Measurements from ENCODE around the gene PLVAP.
A peak's percentile ranks its signal among the peaks of the same experiment; 100 is the strongest.

PLVAP gene

DNA sequence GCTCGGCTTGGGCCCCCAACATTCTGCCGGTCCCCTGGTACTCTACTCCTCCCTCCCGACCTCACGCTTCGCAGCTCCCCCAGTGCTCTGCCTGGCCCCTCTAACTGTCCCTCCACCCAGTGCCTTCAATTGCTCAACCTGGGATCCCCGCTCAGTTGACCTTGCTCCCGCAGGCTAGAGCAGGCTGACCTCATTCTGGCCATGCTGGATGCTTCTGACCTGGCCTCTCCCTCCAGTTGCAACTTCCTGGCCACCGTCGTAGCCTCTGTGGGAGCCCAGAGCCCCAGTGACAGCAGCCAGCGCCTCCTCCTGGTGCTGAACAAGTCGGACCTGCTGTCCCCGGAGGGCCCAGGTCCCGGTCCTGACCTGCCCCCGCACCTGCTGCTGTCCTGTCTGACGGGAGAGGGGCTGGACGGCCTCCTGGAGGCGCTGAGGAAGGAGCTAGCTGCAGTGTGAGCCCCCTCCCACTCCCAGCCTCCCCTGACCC is 36.2 kb downstream of the PLVAP start:
- POLR2A ChIA-PET, result interaction anchor here (1.1 kb wide), 1 partner anchor 8 kb away, joined by 5 read pairs; no protein-coding TSS in a partner anchor
- DNase-seq (ENCODE audit: extremely low spot score), result no peak
- TF ChIP-seq TARDBP (IDR thresholded peaks at IDR 0.05), result no peak
- CTCF ChIA-PET, result no interaction called here

GRCh38 chr19:17340302-17340870 is 36.8 kb downstream of the PLVAP start:
- TF ChIP-seq PKNOX1 (IDR thresholded peaks at IDR 0.05), result no peak
- TF ChIP-seq FOXM1 (IDR thresholded peaks at IDR 0.05; ENCODE audit: borderline replicate concordance), result no peak
- TF ChIP-seq FOXA1 (IDR thresholded peaks at IDR 0.05), result no peak
- no peak for TF ChIP-seq TARDBP (IDR thresholded peaks at IDR 0.05)
- TF ChIP-seq ZNF384 (IDR thresholded peaks at IDR 0.05), result no peak
- TF ChIP-seq HDGF (IDR thresholded peaks at IDR 0.05; ENCODE audit: borderline replicate concordance), result no peak
- CTCF ChIA-PET, result no interaction called here
- DNase-seq (ENCODE audit: extremely low spot score), result no peak
- POLR2A ChIA-PET, result no interaction called here

DNA sequence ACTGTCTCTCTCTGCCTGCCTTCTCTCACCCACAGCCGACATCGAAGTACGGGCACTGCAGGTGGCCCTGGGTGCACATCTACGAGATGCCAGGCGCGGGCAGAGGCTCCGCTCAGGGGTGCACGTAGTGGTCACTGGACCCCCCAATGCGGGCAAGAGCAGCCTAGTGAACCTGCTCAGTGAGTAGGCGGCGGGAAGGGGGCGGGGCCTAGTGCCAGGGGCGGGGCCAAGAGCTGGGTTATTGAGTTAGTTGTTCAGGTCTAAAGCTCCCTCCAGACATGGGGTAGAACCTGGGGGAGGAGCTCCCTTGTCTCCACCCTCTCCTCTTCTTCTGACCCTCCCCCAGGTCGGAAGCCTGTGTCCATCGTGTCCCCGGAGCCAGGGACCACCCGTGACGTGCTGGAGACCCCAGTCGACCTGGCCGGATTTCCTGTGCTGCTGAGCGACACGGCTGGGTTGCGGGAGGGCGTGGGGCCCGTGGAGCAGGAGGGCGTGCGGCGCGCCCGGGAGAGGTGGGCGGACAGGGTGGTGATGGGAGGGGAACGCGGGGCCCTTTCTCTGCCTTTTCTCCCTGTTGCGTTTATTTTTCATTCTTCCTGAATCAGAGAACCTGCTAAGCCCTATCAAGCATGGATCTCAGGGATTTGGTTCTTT is 37.9 kb downstream of the PLVAP start:
- CTCF ChIA-PET, result no interaction called here

GRCh38 chr19:17338433-17339078 is 38.6 kb downstream of the PLVAP start:
- POLR2A ChIA-PET, result interaction anchor here (1.0 to 9.3 kb wide), 3 partner anchors 31 to 50 kb away, joined by 3 to 107 read pairs (median 8); partner anchors contain the start of genes DDA1 and MRPL34
- DNase-seq (ENCODE audit: extremely low spot score), result no peak
- TF ChIP-seq L3MBTL2 (conservative IDR thresholded peaks at IDR 0.05) (peak; percentile 18; the same call in 1 of the 2 replicates), SP1 (IDR thresholded peaks at IDR 0.05) (no peak)
- CTCF ChIA-PET, result no interaction called here

More for the DNA sequence above, 37.9 kb downstream of the PLVAP start:
- TF ChIP-seq FOXK2 (IDR thresholded peaks at IDR 0.05) (no peak), ZNF384 (IDR thresholded peaks at IDR 0.05) (no peak), NFRKB (IDR thresholded peaks at IDR 0.05) (no peak), SP1 (IDR thresholded peaks at IDR 0.05) (no peak), SUZ12 (IDR thresholded peaks at IDR 0.05) (no peak), LEF1 (IDR thresholded peaks at IDR 0.05; ENCODE audit: borderline replicate concordance) (no peak), L3MBTL2 (conservative IDR thresholded peaks at IDR 0.05) (no peak), ARNT (IDR thresholded peaks at IDR 0.05) (no peak), CTBP1 (IDR thresholded peaks at IDR 0.05; ENCODE audit: borderline replicate concordance) (no peak), BHLHE40 (IDR thresholded peaks at IDR 0.05; ENCODE audit: borderline replicate concordance) (no peak)
- peak; percentile 57 for DNase-seq (ENCODE audit: extremely low spot score)
- POLR2A ChIA-PET, result interaction anchor here (1.9 kb wide), 1 partner anchor 46 kb away, joined by 8 read pairs; no protein-coding TSS in a partner anchor

DNA sequence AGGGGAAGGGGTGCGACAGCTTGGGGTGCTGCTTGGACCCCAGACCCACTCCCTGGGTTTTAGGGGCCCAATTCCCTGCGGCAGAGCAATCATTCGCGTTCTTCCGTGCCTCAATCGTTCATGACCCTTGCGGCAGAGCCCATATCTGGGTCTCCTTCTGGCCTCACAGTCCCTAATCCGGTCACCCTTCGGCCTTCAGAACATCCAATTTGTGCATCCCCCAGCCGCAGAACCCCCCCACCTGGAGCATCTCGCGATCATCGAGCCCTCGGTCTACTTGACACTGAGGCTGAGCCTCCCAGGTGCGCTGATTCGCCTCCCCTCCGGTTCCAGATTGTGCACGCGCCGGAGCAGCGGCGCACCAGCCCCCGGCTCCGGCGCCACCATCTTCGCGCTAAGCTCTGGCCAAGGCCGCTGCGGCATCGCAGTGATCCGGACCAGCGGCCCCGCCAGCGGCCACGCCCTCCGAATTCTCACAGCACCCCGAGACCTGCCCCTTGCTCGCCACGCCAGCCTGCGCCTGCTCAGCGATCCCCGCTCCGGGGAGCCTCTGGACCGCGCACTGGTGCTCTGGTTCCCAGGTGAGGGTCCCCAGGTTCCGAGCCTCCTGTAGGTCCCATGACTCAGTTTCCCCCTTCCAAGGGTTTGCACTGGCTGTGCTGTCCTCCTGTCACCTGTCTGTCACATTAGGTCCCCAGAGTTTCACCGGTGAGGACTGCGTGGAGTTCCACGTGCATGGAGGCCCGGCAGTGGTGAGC is 39.3 kb downstream of the PLVAP start:
- peak; percentile 44 for DNase-seq (ENCODE audit: extremely low spot score)
- TF ChIP-seq NFRKB (IDR thresholded peaks at IDR 0.05), result no peak
- TF ChIP-seq ELF4 (IDR thresholded peaks at IDR 0.05), result no peak
- TF ChIP-seq HDGF (IDR thresholded peaks at IDR 0.05; ENCODE audit: borderline replicate concordance), result peak; percentile 78; the same call in 1 of the 2 replicates
- TF ChIP-seq L3MBTL2 (conservative IDR thresholded peaks at IDR 0.05), result no peak
- CTCF ChIA-PET, result no interaction called here
- POLR2A ChIA-PET, result interaction anchor here (1.0 to 9.3 kb wide), 3 partner anchors 30 to 51 kb away, joined by 3 to 107 read pairs (median 8); partner anchors contain the start of genes DDA1 and MRPL34

DNA sequence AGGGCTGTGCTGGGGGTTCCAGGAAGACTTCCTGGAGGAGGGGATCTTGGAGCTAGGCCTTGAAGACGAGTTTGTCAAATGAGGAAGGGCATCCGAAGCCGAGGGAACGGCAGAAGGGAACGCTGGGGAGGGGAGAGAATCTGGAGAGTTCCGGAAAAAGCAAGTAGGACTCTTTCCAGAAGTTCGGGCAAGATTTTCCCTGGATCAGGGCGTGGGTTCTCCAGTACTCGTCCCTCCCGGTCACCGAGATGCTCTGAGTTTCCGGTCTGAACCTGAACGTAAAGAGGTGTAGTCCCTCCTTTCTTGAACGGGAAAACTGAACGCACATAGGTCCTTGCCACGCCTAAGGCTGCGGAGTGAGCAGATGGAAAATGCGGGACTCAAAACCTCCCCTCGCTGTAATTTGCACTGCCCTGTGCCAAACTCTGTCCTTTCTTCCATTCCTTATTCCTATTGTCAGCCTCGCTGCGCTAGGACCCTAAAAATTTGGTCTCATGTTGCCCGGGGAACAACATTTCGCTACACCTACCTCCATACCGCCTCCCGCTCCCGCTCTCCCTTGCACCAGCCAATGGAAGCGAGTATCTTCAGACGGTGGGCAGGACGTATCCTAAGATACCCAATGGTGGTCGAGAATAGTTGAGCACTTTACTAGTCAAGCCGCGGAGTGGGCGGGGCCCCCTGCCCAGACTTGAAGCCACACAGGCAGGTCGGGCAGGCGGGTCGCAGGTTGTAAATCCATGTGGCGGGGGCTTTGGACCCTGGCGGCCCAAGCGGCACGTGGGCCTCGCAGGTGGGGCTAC is 40.1 kb downstream of the PLVAP start, which contains the start of gene GTPBP3:
GTPBP3 (plus strand) TSS at position 682 of the 803 bp plus-strand sequence; CDS start at position 741, 59 bp downstream.
- POLR2A ChIA-PET, result interaction anchor here (1.0 to 9.3 kb wide), 5 partner anchors 8 to 52 kb away, joined by 3 to 107 read pairs (median 6); partner anchors contain the start of genes DDA1 and MRPL34
- peak; percentile 80 for TF ChIP-seq FOXM1 (IDR thresholded peaks at IDR 0.05; ENCODE audit: borderline replicate concordance)
- peak; percentile 96; the same call in 1 of the 2 replicates for TF ChIP-seq CTBP1 (IDR thresholded peaks at IDR 0.05; ENCODE audit: borderline replicate concordance)
- no peak for TF ChIP-seq HDGF (IDR thresholded peaks at IDR 0.05; ENCODE audit: borderline replicate concordance)
- TF ChIP-seq ZNF384 (IDR thresholded peaks at IDR 0.05), result no peak
- TF ChIP-seq SUZ12 (IDR thresholded peaks at IDR 0.05), result no peak
- TF ChIP-seq ARNT (IDR thresholded peaks at IDR 0.05), result peak; percentile 54; the same call in 1 of the 2 replicates
- no peak for TF ChIP-seq NFRKB (IDR thresholded peaks at IDR 0.05)
- peak; percentile 82 for TF ChIP-seq PKNOX1 (IDR thresholded peaks at IDR 0.05)
- TF ChIP-seq FOXA1 (IDR thresholded peaks at IDR 0.05), result no peak
- peak; percentile 99 for TF ChIP-seq L3MBTL2 (conservative IDR thresholded peaks at IDR 0.05)
- TF ChIP-seq SP1 (IDR thresholded peaks at IDR 0.05), result peak; percentile 92; the same call in 1 of the 2 replicates
- no peak; the same call in 1 of the 2 replicates for TF ChIP-seq ELF4 (IDR thresholded peaks at IDR 0.05)
- TF ChIP-seq TARDBP (IDR thresholded peaks at IDR 0.05), result no peak
- TF ChIP-seq FOXK2 (IDR thresholded peaks at IDR 0.05), result no peak
- no peak for TF ChIP-seq BHLHE40 (IDR thresholded peaks at IDR 0.05; ENCODE audit: borderline replicate concordance)
- TF ChIP-seq LEF1 (IDR thresholded peaks at IDR 0.05; ENCODE audit: borderline replicate concordance), result no peak
- peak; percentile 98 for DNase-seq (ENCODE audit: extremely low spot score)
- CTCF ChIA-PET, result no interaction called here

All from HEK293T (cell line).